GM20431 (cell line): ENCODE data around the gene MYOG.

ENCODE experiments used
- in situ Hi-C: fragments of 300-500 bp; cut with MseI, MboI; formaldehyde crosslinking; loops from one replicate; pipeline ENCODE4 v1.15.0; 2020; ENCODE audit warnings: low sequenced_read_pairs; ENCODE audit not compliant: unreplicated experiment

MYOG gene

DNA sequence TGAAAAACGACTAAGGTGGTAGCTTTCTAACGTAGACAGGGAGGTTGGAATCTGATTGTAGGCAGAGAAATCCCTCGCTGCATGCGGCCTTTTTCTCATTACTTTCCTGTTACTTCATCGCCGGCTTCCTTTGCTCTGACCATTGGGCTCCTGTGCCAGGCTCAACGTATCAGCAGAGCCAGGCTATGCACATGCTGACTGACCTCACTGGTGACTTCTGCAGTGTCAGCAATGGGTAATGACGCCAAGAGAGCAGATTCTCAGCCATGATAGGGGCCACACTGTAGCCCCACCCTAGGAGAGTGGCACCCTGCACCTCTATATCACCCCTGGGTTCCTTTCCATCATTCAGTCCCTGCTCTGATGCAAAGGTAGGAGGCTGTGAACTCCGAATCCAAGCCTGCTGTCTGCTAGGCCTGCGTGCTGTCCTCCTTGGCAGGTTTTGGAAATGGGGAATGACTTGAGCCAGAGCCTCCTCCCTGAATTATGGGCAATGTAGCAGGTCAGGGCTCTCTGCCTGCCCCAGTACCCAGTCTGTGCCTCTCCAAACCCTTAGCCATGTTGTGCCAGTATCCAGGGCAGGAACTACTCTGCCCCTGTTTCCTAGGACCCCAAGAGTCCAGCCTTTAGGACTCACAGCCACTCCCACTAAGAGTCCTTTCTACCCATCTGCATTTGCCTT is 48.2 kb downstream of the MYOG start:
- in situ Hi-C loops = no loop called here

DNA sequence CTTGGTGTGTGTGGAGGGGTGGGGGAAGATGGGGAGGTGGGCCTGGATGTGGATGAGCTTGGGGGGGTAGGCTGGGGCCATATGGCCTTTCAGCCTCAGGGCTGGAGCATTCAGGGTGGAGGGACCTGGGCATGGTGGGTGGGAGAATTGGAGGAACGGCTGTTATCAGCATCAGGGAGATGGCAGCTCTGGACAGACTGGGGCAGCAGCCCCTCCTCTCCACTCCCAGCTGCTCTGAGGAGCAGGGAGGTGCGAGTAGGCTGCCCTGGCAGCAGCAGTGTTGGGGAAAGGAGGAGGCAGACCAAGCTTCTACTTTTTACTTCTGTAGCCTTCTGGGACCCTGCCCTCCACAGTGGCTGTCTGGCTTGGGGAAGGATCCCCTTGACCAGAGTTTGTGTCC is 49.3 kb downstream of the MYOG start:
- in situ Hi-C loops = no loop called here

DNA sequence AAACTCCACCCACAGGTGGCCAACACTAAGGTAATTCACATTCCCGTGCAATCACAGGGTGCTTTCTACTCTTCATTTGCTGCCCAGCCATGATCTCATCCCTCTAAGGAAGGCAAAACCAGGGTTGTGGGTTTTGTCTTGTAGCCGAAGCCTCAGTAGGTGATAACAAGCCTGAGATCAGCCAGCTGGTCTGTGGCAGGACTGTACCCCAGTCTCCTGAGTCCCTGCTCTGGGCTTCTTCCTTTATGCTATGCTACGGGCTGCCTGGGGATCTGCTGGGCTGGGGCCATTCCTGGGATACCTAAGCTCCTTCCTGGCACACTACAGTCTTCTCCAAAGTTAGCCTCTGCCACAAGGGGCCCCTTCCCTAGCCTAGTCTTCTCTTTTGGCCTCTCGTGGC is 49.7 kb downstream of the MYOG start:
- in situ Hi-C loops = no loop called here

DNA sequence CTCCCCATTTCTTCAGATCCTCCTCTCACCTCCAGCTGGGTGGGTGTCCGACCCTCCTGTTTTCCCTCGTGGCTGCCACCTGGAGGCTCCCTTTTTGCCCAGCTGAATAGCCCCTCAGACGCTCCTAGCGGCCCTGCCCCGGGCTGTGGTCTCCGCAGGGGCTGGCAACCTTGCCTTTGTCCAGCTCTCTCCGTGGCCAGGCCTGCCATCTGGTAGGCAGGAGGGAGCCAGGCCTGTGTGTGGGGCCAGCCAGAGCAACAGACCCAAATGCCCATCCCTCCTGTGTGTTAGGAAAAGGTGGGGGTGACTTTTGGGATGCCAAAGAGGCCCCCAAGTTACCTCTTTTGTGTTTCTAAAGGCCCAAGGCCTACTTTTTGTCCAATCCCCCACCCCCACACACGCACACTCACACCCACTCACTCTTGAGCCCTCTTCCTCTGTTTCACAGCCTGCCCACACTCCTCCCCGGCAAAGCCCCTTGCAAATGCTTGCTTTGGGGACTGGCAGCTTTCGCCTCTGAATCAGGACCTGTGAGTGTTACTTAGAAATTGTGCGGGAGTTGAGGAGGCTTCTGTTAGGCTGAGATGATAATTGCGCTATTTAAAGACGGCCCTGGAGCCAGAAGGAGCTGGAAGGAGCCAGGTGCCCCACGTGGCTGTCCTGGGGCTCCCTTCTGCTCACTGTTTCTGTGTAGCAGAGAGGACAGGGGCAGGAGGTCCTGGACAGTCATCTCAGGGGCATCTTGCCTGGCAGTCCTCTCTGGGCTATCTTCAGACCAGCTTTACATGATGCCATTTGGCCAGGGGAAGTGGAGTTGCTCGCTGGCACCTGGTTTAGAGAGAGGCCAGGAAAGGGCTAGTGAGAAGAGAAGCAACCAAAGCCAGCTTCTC is 50.5 kb downstream of the MYOG start:
- in situ Hi-C loops = no loop called here

DNA sequence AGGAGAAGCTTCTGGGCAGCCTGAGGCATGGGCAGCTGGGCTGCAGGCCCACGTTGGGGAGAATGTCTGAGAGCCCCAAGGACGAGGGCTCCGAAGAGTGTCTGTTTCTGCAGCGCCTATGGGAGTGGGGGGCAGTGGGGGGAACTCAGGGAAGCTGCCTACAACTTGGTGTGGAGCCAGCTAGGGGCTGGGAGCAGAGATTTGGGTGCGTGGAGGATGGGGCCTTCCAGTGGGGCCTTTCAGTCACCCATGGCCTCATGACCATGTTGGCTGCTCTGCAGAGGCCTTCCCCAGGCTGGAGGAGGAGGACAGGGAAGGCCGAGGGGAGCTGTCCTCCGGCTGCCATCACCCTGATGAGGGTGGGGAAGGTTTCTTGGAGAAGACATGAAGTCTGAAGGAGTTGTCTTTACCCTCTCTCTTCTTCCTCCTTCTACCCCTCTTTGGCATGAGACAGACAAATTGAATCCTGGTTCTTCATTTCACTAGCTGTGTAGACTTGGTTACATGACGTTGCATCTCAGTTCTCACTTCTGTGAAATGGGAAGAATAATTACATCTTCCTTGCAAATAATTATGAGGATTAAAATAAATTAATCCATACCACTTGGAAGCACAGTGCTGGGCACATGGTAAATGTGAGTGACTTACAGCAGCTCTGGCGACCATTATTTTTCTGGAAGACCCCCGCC is 51.2 kb downstream of the MYOG start:
- in situ Hi-C loops = no loop called here

DNA sequence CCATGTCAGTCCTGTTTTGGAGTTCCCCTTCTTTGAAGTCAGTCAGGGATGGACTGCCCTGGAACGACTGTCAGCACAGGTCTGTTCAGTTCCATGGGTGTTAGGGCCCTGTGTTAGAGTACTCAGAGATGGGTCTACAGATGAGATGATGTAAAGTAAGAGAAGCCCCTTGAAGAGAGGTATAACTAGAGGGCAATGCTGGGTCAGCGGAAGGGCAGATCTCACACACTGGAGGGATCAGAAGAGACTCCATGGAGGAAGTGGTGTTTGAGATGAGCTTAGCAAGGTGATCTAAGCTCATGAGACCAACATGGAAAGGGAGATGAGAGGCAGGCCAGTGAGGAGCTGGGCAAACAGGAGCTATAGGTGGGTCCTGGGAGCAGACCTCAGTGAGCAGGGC is 51.9 kb downstream of the MYOG start:
- in situ Hi-C loops = no loop called here

DNA sequence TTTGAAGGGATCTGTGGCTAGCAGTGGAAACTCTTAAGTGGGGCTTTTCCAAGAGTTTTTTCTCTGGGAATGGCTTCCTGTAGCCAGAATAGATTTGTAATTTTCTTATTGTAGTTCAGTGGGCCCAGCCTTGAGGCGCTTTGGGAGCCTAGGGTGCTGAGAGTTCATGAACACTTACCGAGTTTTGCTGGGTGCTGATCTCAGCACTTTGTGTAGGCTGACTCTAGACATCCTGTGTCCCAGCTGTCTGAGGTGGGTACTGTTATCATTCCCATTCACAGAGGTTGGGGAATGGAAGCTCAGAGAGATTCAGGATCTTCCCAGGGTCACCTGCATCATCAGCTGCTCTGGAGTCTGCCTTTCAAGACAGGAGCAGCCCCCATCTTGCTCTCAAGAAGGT is 52.5 kb downstream of the MYOG start:
- in situ Hi-C loops = no loop called here
